NCI-H1694 (cell line): Measurements from ENCODE around the gene DEGS2.

Experiments
- DNase-seq: peaks from one replicate; lab custom pipeline; 2025; lab: John Stamatoyannopoulos, UW

The DEGS2 gene

GRCh38 chr14:100132161-100132902 lies 27.1 kb downstream of the DEGS2 start:
- DNase-seq: no peak

GRCh38 chr14:100131181-100131580 lies 28.3 kb downstream of the DEGS2 start:
- no peak for DNase-seq

GRCh38 chr14:100130521-100130920 lies 28.9 kb downstream of the DEGS2 start:
- DNase-seq: peak; percentile 22

- DNase-seq: no peak
These were observed 30.3 kb downstream of the DEGS2 start for GRCh38 chr14:100129161-100129589.

- no peak for DNase-seq
These were observed 30.8 kb downstream of the DEGS2 start for GRCh38 chr14:100128688-100129087.

GRCh38 chr14:100127853-100128455 lies 31.5 kb downstream of the DEGS2 start:
- DNase-seq: no peak

GRCh38 chr14:100126401-100126800 lies 33.0 kb downstream of the DEGS2 start:
- no peak for DNase-seq

- DNase-seq: no peak
These were observed 34.8 kb downstream of the DEGS2 start for GRCh38 chr14:100124551-100125088.

GRCh38 chr14:100123618-100124017 lies 35.8 kb downstream of the DEGS2 start:
- no peak for DNase-seq

- DNase-seq: no peak
These were observed 36.8 kb downstream of the DEGS2 start for GRCh38 chr14:100122481-100123223.

GRCh38 chr14:100121643-100122480 lies 37.6 kb downstream of the DEGS2 start:
- no peak for DNase-seq

GRCh38 chr14:100120522-100121269 lies 38.7 kb downstream of the DEGS2 start:
- no peak for DNase-seq

GRCh38 chr14:100119251-100119650 lies 40.2 kb downstream of the DEGS2 start:
- DNase-seq: no peak

GRCh38 chr14:100118396-100119011 lies 40.9 kb downstream of the DEGS2 start:
- no peak for DNase-seq

- DNase-seq: no peak
These were observed 41.6 kb downstream of the DEGS2 start for GRCh38 chr14:100117633-100118395.

GRCh38 chr14:100117026-100117425 lies 42.4 kb downstream of the DEGS2 start:
- DNase-seq: no peak

GRCh38 chr14:100116134-100116533 lies 43.3 kb downstream of the DEGS2 start:
- peak; percentile 79 for DNase-seq

- DNase-seq: no peak
These were observed 43.7 kb downstream of the DEGS2 start for GRCh38 chr14:100115726-100116125.

- DNase-seq: no peak
These were observed 44.2 kb downstream of the DEGS2 start for GRCh38 chr14:100115236-100115635.
